Sigmoid colon (tissue), 7 donors: ENCODE data around the gene KIAA0232. TPM values are rescaled to one million over a fixed set of nuclear protein-coding genes. Genes with fewer than 3 reads are reported as not detected.

Source experiments
- DNase-seq: peaks from one replicate; pipeline ENCODE4 v3.0.0-alpha.2; 2019
- H3K27ac ChIP-seq, 4 donors: fragments of 200-600 bp; sonication (generic); one replicate each; pipeline ENCODE4 v1.5.1; 2016 to 2019; ENCODE audit warnings: mild to moderate bottlenecking in 1 of 4
- H3K27me3 ChIP-seq, 3 donors: fragments of 200-600 bp; sonication (generic); one replicate each; pipeline ENCODE4 v1.5.1; 2019; ENCODE audit warnings: mild to moderate bottlenecking in 1 of 3
- H3K36me3 ChIP-seq, 4 donors: fragments of 200-600 bp; sonication (generic); one replicate each; pipeline ENCODE4 v1.5.1; 2016 to 2019
- H3K4me1 ChIP-seq, 4 donors: fragments of 200-600 bp; sonication (generic); one replicate each; pipeline ENCODE4 v1.5.1; 2017 to 2019
- H3K4me3 ChIP-seq, 4 donors: fragments of 200-600 bp; sonication (generic); one replicate each; pipeline ENCODE4 v1.5.1; 2017 to 2019; ENCODE audit warnings: mild to moderate bottlenecking in 2 of 4, moderate library complexity in 1 of 4
- H3K9me3 ChIP-seq, 4 donors: fragments of 200-600 bp in 3 of 4; sonication (generic) in 3 of 4; one replicate each; pipeline versions ENCODE4 v1.5.1 to v1.6.1; 2013 to 2019
- CTCF ChIP-seq, 4 experiments: fragments of 450-650 bp in 3 of 4; fragments of 200-600 bp in 1 of 4; IDR thresholded peaks; one replicate each; pipeline ENCODE4 v1.5.1; 2016 to 2019; ENCODE audit warnings: antibody characterized with exemption in 4 of 4, mild to moderate bottlenecking in 3 of 4, moderate library complexity in 2 of 4
- EP300 ChIP-seq, 4 donors: sonication (generic); formaldehyde crosslinking; IDR thresholded peaks; one replicate each; pipeline ENCODE4 v1.6.1; 2017; ENCODE audit warnings: antibody characterized with exemption in 4 of 4
- POLR2A ChIP-seq, 2 donors: fragments of 450-650 bp; IDR thresholded peaks; one replicate each; pipeline ENCODE4 v1.6.1; 2016; ENCODE audit warnings: antibody characterized with exemption in 2 of 2, mild to moderate bottlenecking in 2 of 2, moderate library complexity in 2 of 2
- POLR2AphosphoS5 ChIP-seq, 4 donors: sonication (generic); formaldehyde crosslinking; IDR thresholded peaks; one replicate each; pipeline ENCODE4 v1.6.1; 2017; ENCODE audit warnings: antibody characterized with exemption in 4 of 4
- WGBS, 2 donors: extraction: QIAGEN DNeasy Blood & Tissue Kit; methylation state at CpG; one replicate each; pipeline ENCODE4 v1.1.7; 2013; 5-methylcytosine and 5-hydroxymethylcytosine counted together
- intact Hi-C: fragments of 100-400 bp; cut with DNase I; formaldehyde crosslinking; loops from one replicate; pipeline ENCODE4 v1.15.1; 2023
- polyA plus RNA-seq, 3 donors: library from polyadenylated mRNA; stranded (reverse); fragments of 200-250 nt; gene quantifications; one replicate each; pipeline ENCODE4 v1.2.3, GENCODE V29; 2013
- total RNA-seq, 4 donors: library from RNA; depleted of rRNA; stranded (reverse); fragments of >200 nt; gene quantifications; one replicate each; pipeline ENCODE4 v1.1.0, GENCODE V29; 2016
- donor health status: healthy with polysubstance abuse.
- donor health status: Bipolar disorder and iron deficiency.
- donor health status: healthy.

Gene KIAA0232
- total and polyA plus RNA-seq, 7 donors = 7.8 to 67.9 (median 23.8) TPM

GRCh38 chr4:6761649-6762615, 20.6 kb upstream of the KIAA0232 start:
- Histone ChIP-seq H3K4me1 (no peaks in the 10 kb centered on the region), H3K4me3 (no peak overlapping the region), H3K27me3 (peaks cover 0 to 4% (median 0%) of the 10 kb centered on the region in 3 donors), H3K36me3 (no peaks in the 10 kb centered on the region), H3K27ac (no peak overlapping the region), H3K9me3 (no peaks in the 10 kb centered on the region)
- WGBS, 2 donors = 84 to 90% methylated on average over 35 of the region's 35 CpGs
- intact Hi-C loops = no loop called here
- no peak for DNase-seq
- TF ChIP-seq EP300 (IDR thresholded peaks at IDR 0.05) = no peak
- TF ChIP-seq POLR2A (IDR thresholded peaks at IDR 0.05) = no peak
- TF ChIP-seq CTCF (IDR thresholded peaks at IDR 0.05) = no peak
- no peak for TF ChIP-seq POLR2AphosphoS5 (IDR thresholded peaks at IDR 0.05)

- Histone ChIP-seq H3K27me3 (peaks cover 0 to 4% (median 0%) of the 10 kb centered on the region in 3 donors), H3K9me3 (no peaks in the 10 kb centered on the region), H3K4me1 (peaks cover 0 to 3% (median 0%) of the 10 kb centered on the region in 4 donors), H3K36me3 (no peaks in the 10 kb centered on the region), H3K4me3 (no peak overlapping the region), H3K27ac (no peak overlapping the region)
- TF ChIP-seq EP300 (IDR thresholded peaks at IDR 0.05) = no peak
- no peak for TF ChIP-seq POLR2A (IDR thresholded peaks at IDR 0.05)
- TF ChIP-seq CTCF (IDR thresholded peaks at IDR 0.05) = no peak
- no peak for TF ChIP-seq POLR2AphosphoS5 (IDR thresholded peaks at IDR 0.05)
- DNase-seq = no peak
- intact Hi-C loops = no loop called here
- WGBS, 2 donors = 32 to 81% methylated on average over 16 of the region's 16 CpGs
These were observed 19.1 kb upstream of the KIAA0232 start for GRCh38 chr4:6763330-6763851.

GRCh38 chr4:6764976-6765620, 17.4 kb upstream of the KIAA0232 start:
- intact Hi-C loops = no loop called here
- H3K4me3 ChIP-seq = no peak overlapping the region
- H3K27me3 ChIP-seq = peaks cover 0 to 4% (median 0%) of the 10 kb centered on the region in 3 donors
- H3K36me3 ChIP-seq = no peaks in the 10 kb centered on the region
- peaks cover 0 to 7% (median 0%) of the 10 kb centered on the region in 4 donors for H3K4me1 ChIP-seq
- WGBS, 2 donors = 89 to 91% methylated on average over 11 of the region's 11 CpGs
- TF ChIP-seq CTCF (IDR thresholded peaks at IDR 0.05) (no peak), POLR2A (IDR thresholded peaks at IDR 0.05) (no peak)
- H3K9me3 ChIP-seq = no peaks in the 10 kb centered on the region
- DNase-seq = no peak
- H3K27ac ChIP-seq = no peak overlapping the region

GRCh38 chr4:6765703-6766102, 16.8 kb upstream of the KIAA0232 start:
- WGBS, 2 donors = 91 to 94% methylated on average over 2 of the region's 2 CpGs
- Histone ChIP-seq H3K4me1 (peaks cover 0 to 7% (median 0%) of the 10 kb centered on the region in 4 donors), H3K36me3 (no peaks in the 10 kb centered on the region), H3K9me3 (no peaks in the 10 kb centered on the region), H3K4me3 (no peak overlapping the region), H3K27ac (no peak overlapping the region), H3K27me3 (peaks cover 0 to 4% (median 0%) of the 10 kb centered on the region in 3 donors)
- TF ChIP-seq CTCF (IDR thresholded peaks at IDR 0.05) (no peak), POLR2A (IDR thresholded peaks at IDR 0.05) (no peak)
- DNase-seq = no peak
- intact Hi-C loops = no loop called here
